Ureter (tissue), 1 donor: Measurements from ENCODE around the gene EPB41L4A. TPM values are rescaled to one million over a fixed set of nuclear protein-coding genes. Genes with fewer than 3 reads are reported as not detected.

Experiments
- DNase-seq: peaks from one replicate; pipeline ENCODE4 v3.0.0-alpha.2; 2020; ENCODE audit warnings: low spot score
- total RNA-seq: library from RNA; stranded (reverse); gene quantifications from one replicate; pipeline ENCODE4 v1.2.4, GENCODE V29; 2023
- donor health status: DM: yes; HTN: yes; CAD: no.

The EPB41L4A gene
- total RNA-seq, 1 donor from 2014 or later: 36.5 TPM

DNA sequence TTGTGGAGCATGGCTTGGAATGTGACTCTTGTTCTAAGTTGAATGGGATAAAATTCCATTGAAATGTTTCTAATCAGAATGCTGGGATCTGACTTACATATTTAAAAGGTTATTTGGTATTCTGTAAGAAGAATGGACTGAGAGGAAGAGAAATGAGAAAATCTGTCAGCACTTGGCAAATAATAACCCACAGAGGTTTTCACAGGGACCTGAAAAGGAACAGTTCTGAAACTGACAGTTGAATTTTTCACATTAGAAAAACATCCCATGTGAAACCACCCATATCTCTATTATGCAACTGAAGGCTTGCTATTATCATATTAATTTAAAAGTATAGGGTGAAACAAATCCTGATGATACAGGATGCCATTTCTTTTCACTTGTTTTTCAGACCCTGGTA lies 302.7 kb downstream of the EPB41L4A start:
- no peak for DNase-seq

DNA sequence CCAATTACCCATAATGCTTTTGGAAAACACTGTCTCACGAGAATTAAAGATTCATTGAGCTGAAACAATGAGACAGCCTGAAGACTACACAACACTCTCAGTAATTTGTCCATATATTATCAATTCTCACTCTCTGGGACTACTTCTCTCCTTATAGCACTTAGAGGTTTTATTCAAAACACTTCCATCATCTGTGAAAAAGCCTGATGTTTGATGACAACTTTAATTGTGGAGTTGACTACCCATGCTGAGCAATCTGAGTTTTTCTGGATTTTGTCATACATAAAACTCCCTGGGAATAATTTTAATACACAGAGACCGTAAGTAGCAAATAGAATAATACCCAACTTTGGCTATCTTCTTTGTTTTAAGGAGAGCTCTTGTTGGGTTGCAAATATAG lies 305.5 kb downstream of the EPB41L4A start:
- no peak for DNase-seq
